ENCODE measurements around the gene CAMKMT.

DNA sequence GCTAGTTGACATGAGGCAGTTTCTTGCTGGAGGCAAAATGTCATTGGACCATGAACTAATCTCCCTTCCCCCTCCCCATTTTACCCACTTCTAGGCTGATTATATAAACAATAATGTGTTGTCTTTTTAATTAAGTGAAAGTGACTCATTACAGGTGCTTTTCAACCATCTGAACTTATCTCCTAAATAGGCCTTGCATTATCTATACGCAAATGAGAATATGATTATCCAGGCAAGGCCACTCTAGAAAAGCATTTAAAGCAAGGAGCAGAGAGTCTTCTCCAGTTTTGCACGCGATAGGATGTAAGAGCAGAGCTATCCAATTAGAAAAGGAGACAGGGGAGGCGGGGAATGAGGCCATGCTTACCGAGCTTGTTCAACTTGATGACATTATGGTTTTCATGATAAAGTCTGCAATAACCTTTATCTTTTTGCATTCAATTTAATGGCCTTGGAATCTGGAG is 293.7 kb downstream of the CAMKMT start:
- TF ChIP-seq FOXM1 (IDR thresholded peaks at IDR 0.05; ENCODE audit: borderline replicate concordance, low read depth), result no peak
- TF ChIP-seq, protein P1, sequence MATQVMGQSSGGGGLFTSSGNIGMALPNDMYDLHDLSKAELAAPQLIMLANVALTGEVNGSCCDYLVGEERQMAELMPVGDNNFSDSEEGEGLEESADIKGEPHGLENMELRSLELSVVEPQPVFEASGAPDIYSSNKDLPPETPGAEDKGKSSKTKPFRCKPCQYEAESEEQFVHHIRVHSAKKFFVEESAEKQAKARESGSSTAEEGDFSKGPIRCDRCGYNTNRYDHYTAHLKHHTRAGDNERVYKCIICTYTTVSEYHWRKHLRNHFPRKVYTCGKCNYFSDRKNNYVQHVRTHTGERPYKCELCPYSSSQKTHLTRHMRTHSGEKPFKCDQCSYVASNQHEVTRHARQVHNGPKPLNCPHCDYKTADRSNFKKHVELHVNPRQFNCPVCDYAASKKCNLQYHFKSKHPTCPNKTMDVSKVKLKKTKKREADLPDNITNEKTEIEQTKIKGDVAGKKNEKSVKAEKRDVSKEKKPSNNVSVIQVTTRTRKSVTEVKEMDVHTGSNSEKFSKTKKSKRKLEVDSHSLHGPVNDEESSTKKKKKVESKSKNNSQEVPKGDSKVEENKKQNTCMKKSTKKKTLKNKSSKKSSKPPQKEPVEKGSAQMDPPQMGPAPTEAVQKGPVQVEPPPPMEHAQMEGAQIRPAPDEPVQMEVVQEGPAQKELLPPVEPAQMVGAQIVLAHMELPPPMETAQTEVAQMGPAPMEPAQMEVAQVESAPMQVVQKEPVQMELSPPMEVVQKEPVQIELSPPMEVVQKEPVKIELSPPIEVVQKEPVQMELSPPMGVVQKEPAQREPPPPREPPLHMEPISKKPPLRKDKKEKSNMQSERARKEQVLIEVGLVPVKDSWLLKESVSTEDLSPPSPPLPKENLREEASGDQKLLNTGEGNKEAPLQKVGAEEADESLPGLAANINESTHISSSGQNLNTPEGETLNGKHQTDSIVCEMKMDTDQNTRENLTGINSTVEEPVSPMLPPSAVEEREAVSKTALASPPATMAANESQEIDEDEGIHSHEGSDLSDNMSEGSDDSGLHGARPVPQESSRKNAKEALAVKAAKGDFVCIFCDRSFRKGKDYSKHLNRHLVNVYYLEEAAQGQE (IDR thresholded peaks at IDR 0.05; ENCODE audit: low read depth), result no peak
- TF ChIP-seq RAD21 (IDR thresholded peaks at IDR 0.05; ENCODE audit: low read depth), result no peak
- TF ChIP-seq EP300 (IDR thresholded peaks at IDR 0.05; ENCODE audit: borderline replicate concordance), result no peak
- no peak for TF ChIP-seq TAF1 (IDR thresholded peaks at IDR 0.05; ENCODE audit: low read depth)
- no peak for TF ChIP-seq TEAD4 (IDR thresholded peaks at IDR 0.05)
- TF ChIP-seq YY1 (IDR thresholded peaks at IDR 0.05; ENCODE audit: low read depth), result no peak
- no peak for TF ChIP-seq ZBTB7A (IDR thresholded peaks at IDR 0.05; ENCODE audit: low read depth)
- TF ChIP-seq CREB1 (IDR thresholded peaks at IDR 0.05; ENCODE audit: low read depth), result no peak
- no peak for TF ChIP-seq TCF12 (IDR thresholded peaks at IDR 0.05; ENCODE audit: low read depth)
- no peak for TF ChIP-seq CEBPB (IDR thresholded peaks at IDR 0.05)
- TF ChIP-seq, protein P2, sequence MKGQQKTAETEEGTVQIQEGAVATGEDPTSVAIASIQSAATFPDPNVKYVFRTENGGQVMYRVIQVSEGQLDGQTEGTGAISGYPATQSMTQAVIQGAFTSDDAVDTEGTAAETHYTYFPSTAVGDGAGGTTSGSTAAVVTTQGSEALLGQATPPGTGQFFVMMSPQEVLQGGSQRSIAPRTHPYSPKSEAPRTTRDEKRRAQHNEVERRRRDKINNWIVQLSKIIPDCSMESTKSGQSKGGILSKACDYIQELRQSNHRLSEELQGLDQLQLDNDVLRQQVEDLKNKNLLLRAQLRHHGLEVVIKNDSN (IDR thresholded peaks at IDR 0.05), result no peak
- TF ChIP-seq, protein P3, sequence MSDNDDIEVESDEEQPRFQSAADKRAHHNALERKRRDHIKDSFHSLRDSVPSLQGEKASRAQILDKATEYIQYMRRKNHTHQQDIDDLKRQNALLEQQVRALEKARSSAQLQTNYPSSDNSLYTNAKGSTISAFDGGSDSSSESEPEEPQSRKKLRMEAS (IDR thresholded peaks at IDR 0.05), result no peak
